Measurements from ENCODE around the gene ERCC1. TPM values are rescaled to one million over a fixed set of nuclear protein-coding genes. Genes with fewer than 3 reads are reported as not detected.

The ERCC1 gene
- total and polyA plus RNA-seq, 2 of the 13 experiments (the other 11 are each of a cell fraction or from before 2014, with no cell fraction given) = 40.0 to 66.4 TPM

DNA sequence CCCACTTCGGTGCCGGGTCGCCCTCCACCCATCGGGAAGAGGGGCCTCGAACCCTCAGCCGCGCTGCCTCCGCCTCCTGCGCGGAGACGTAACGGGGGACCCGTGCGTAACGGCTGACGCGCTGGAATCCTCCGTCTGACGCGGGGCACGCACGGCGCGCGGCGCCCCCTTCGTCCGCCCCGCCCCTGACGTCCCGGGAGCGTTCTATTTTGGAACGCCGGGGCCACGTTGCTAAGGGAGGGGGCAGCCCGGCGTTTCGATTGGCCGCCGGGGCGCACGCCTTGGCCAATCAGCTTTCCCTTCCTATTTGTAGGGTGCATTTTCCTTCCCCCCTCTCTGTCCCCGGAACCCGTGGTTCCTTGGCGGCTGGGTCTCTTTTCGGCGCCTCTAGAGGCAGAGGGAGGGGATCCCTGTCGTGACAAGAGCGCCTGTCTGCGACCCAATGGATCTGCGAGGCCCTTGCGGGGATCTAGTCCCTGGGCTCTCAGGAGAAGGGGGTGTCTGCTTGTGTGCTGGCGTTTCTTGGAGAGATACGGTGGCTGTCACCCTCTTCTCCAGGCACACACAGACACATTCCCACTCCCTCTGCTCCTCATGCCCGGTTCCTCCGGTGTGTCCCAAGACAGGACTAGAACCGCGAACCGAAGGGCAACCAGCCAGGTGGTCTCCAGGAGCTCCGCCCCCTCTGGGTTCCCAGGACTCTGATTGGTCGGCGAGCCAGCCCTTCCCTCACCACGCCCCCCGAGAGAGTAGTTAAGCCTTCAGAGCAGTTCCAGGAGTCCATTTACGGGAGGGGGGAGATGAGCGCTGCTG, 45.6 kb upstream of the ERCC1 start (continued):
- TF ChIP-seq, protein P1, sequence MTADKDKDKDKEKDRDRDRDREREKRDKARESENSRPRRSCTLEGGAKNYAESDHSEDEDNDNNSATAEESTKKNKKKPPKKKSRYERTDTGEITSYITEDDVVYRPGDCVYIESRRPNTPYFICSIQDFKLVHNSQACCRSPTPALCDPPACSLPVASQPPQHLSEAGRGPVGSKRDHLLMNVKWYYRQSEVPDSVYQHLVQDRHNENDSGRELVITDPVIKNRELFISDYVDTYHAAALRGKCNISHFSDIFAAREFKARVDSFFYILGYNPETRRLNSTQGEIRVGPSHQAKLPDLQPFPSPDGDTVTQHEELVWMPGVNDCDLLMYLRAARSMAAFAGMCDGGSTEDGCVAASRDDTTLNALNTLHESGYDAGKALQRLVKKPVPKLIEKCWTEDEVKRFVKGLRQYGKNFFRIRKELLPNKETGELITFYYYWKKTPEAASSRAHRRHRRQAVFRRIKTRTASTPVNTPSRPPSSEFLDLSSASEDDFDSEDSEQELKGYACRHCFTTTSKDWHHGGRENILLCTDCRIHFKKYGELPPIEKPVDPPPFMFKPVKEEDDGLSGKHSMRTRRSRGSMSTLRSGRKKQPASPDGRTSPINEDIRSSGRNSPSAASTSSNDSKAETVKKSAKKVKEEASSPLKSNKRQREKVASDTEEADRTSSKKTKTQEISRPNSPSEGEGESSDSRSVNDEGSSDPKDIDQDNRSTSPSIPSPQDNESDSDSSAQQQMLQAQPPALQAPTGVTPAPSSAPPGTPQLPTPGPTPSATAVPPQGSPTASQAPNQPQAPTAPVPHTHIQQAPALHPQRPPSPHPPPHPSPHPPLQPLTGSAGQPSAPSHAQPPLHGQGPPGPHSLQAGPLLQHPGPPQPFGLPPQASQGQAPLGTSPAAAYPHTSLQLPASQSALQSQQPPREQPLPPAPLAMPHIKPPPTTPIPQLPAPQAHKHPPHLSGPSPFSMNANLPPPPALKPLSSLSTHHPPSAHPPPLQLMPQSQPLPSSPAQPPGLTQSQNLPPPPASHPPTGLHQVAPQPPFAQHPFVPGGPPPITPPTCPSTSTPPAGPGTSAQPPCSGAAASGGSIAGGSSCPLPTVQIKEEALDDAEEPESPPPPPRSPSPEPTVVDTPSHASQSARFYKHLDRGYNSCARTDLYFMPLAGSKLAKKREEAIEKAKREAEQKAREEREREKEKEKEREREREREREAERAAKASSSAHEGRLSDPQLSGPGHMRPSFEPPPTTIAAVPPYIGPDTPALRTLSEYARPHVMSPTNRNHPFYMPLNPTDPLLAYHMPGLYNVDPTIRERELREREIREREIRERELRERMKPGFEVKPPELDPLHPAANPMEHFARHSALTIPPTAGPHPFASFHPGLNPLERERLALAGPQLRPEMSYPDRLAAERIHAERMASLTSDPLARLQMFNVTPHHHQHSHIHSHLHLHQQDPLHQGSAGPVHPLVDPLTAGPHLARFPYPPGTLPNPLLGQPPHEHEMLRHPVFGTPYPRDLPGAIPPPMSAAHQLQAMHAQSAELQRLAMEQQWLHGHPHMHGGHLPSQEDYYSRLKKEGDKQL (CRISPR knock-in tag; IDR thresholded peaks at IDR 0.05; ENCODE audit: low read depth) = no peak
- TF ChIP-seq ZNF709 (CRISPR knock-in tag; IDR thresholded peaks at IDR 0.05) (peak; percentile 69; the same call in 1 of the 2 replicates), MXI1 (IDR thresholded peaks at IDR 0.05; ENCODE audit: borderline replicate concordance, low read depth, low read length) (peak; percentile 77; the same call in 1 of the 3 replicates), FOSL2 (CRISPR knock-in tag; IDR thresholded peaks at IDR 0.05) (peak; percentile 61), SIX1 (CRISPR knock-in tag; IDR thresholded peaks at IDR 0.05; ENCODE audit: borderline replicate concordance) (no peak), ZSCAN30 (CRISPR knock-in tag; IDR thresholded peaks at IDR 0.05) (no peak), ZNF329 (CRISPR knock-in tag; IDR thresholded peaks at IDR 0.05; ENCODE audit: low read depth) (0 out of 2 replicates have a peak, but pooled peaks have one; percentile 15), KDM2A (CRISPR knock-in tag; IDR thresholded peaks at IDR 0.05; ENCODE audit: borderline replicate concordance, low read depth) (peak; percentile 65), ZNF101 (CRISPR knock-in tag; IDR thresholded peaks at IDR 0.05; ENCODE audit: borderline replicate concordance, low read depth) (0 out of 2 replicates have a peak, but pooled peaks have one; percentile 64), TOE1 (CRISPR knock-in tag; IDR thresholded peaks at IDR 0.05) (no peak), PLRG1 (conservative IDR thresholded peaks at IDR 0.05) (no peak), RARA (CRISPR knock-in tag; IDR thresholded peaks at IDR 0.05) (peak; percentile 19; the same call in 1 of the 2 replicates), MTF1 (CRISPR knock-in tag; IDR thresholded peaks at IDR 0.05) (no peak), TEAD3 (CRISPR knock-in tag; optimal IDR thresholded peaks at IDR 0.05; ENCODE audit: borderline replicate concordance) (peak; percentile 93)
- TF ChIP-seq, protein P2, sequence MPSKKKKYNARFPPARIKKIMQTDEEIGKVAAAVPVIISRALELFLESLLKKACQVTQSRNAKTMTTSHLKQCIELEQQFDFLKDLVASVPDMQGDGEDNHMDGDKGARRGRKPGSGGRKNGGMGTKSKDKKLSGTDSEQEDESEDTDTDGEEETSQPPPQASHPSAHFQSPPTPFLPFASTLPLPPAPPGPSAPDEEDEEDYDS (CRISPR knock-in tag; IDR thresholded peaks at IDR 0.05) = peak; percentile 96
- TF ChIP-seq, protein P3, sequence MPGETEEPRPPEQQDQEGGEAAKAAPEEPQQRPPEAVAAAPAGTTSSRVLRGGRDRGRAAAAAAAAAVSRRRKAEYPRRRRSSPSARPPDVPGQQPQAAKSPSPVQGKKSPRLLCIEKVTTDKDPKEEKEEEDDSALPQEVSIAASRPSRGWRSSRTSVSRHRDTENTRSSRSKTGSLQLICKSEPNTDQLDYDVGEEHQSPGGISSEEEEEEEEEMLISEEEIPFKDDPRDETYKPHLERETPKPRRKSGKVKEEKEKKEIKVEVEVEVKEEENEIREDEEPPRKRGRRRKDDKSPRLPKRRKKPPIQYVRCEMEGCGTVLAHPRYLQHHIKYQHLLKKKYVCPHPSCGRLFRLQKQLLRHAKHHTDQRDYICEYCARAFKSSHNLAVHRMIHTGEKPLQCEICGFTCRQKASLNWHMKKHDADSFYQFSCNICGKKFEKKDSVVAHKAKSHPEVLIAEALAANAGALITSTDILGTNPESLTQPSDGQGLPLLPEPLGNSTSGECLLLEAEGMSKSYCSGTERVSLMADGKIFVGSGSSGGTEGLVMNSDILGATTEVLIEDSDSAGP (CRISPR knock-in tag; IDR thresholded peaks at IDR 0.05; ENCODE audit: borderline replicate concordance) = peak; percentile 78
- TF ChIP-seq, protein P4, sequence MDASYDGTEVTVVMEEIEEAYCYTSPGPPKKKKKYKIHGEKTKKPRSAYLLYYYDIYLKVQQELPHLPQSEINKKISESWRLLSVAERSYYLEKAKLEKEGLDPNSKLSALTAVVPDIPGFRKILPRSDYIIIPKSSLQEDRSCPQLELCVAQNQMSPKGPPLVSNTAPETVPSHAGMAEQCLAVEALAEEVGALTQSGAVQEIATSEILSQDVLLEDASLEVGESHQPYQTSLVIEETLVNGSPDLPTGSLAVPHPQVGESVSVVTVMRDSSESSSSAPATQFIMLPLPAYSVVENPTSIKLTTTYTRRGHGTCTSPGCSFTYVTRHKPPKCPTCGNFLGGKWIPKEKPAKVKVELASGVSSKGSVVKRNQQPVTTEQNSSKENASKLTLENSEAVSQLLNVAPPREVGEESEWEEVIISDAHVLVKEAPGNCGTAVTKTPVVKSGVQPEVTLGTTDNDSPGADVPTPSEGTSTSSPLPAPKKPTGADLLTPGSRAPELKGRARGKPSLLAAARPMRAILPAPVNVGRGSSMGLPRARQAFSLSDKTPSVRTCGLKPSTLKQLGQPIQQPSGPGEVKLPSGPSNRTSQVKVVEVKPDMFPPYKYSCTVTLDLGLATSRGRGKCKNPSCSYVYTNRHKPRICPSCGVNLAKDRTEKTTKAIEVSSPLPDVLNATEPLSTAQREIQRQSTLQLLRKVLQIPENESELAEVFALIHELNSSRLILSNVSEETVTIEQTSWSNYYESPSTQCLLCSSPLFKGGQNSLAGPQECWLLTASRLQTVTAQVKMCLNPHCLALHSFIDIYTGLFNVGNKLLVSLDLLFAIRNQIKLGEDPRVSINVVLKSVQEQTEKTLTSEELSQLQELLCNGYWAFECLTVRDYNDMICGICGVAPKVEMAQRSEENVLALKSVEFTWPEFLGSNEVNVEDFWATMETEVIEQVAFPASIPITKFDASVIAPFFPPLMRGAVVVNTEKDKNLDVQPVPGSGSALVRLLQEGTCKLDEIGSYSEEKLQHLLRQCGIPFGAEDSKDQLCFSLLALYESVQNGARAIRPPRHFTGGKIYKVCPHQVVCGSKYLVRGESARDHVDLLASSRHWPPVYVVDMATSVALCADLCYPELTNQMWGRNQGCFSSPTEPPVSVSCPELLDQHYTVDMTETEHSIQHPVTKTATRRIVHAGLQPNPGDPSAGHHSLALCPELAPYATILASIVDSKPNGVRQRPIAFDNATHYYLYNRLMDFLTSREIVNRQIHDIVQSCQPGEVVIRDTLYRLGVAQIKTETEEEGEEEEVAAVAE (CRISPR knock-in tag; IDR thresholded peaks at IDR 0.05; ENCODE audit: borderline replicate concordance) = no peak
